ENCODE results near the gene TMIGD1.
A peak's percentile ranks its signal among the peaks of the same experiment; 100 is the strongest.
"Not testable (repeated sequence)": the region's sequence is repeated elsewhere in the genome, so short reads cannot be mapped to it uniquely, and the experiment has no call there.

The TMIGD1 gene

GRCh38 chr17:30358055-30358760 lies 24.4 kb upstream of the TMIGD1 start:
- DNase-seq (ENCODE audit: low spot score): no peak

- no peak for DNase-seq (ENCODE audit: low spot score)
These were observed 23.6 kb upstream of the TMIGD1 start for GRCh38 chr17:30357476-30357875.

- no peak for DNase-seq (ENCODE audit: low spot score)
These were observed 20.8 kb upstream of the TMIGD1 start for GRCh38 chr17:30354701-30355100.

GRCh38 chr17:30352240-30352814 lies 18.5 kb upstream of the TMIGD1 start:
- DNase-seq (ENCODE audit: low spot score): no peak

GRCh38 chr17:30351735-30352134 lies 17.9 kb upstream of the TMIGD1 start:
- DNase-seq (ENCODE audit: low spot score): no peak

GRCh38 chr17:30351263-30351662 lies 17.4 kb upstream of the TMIGD1 start:
- not testable (repeated sequence) for DNase-seq (ENCODE audit: low spot score)

GRCh38 chr17:30349252-30349651 lies 15.4 kb upstream of the TMIGD1 start:
- DNase-seq (ENCODE audit: low spot score): no peak

- DNase-seq (ENCODE audit: low spot score): no peak
These were observed 13.6 kb upstream of the TMIGD1 start for GRCh38 chr17:30347488-30347887.

GRCh38 chr17:30346221-30346795 lies 12.5 kb upstream of the TMIGD1 start:
- no peak for DNase-seq (ENCODE audit: low spot score)

GRCh38 chr17:30345527-30346075 lies 11.7 kb upstream of the TMIGD1 start:
- DNase-seq (ENCODE audit: low spot score): no peak

GRCh38 chr17:30345089-30345433 lies 11.2 kb upstream of the TMIGD1 start:
- no peak for DNase-seq (ENCODE audit: low spot score)

GRCh38 chr17:30344283-30345088 lies 10.6 kb upstream of the TMIGD1 start:
- peak; percentile 36 for DNase-seq (ENCODE audit: low spot score)

GRCh38 chr17:30343796-30344195 lies 9.9 kb upstream of the TMIGD1 start:
- DNase-seq (ENCODE audit: low spot score): no peak

- not testable (repeated sequence) for DNase-seq (ENCODE audit: low spot score)
These were observed 9.4 kb upstream of the TMIGD1 start for GRCh38 chr17:30343244-30343643.

GRCh38 chr17:30341703-30342249 lies 7.9 kb upstream of the TMIGD1 start:
- no peak for DNase-seq (ENCODE audit: low spot score)

- DNase-seq (ENCODE audit: low spot score): no peak
These were observed 7.0 kb upstream of the TMIGD1 start for GRCh38 chr17:30340801-30341356.

- DNase-seq (ENCODE audit: low spot score): no peak
These were observed 5.2 kb upstream of the TMIGD1 start for GRCh38 chr17:30339086-30339485.

- no peak for DNase-seq (ENCODE audit: low spot score)
These were observed 3.6 kb upstream of the TMIGD1 start for GRCh38 chr17:30337393-30337999.

- DNase-seq (ENCODE audit: low spot score): peak; percentile 41
These were observed 2.7 kb upstream of the TMIGD1 start for GRCh38 chr17:30336369-30337171.

- no peak for DNase-seq (ENCODE audit: low spot score)
These were observed 564 bp upstream of the TMIGD1 start for GRCh38 chr17:30334421-30334820.

Data from GM03348 (cell line).